Measurements from ENCODE around the gene ARV1. TPM values are rescaled to one million over a fixed set of nuclear protein-coding genes. Genes with fewer than 3 reads are reported as not detected.

The ARV1 gene
- polyA plus RNA-seq (2011; rRNA removed) (45.2 and 50.0 TPM in 2 replicates), polyA plus RNA-seq (2017; fragmentation: RNase III; extraction: RNeasy Plus Mini Kit Qiagen cat#74134 plus additional on column Dnase treatment) (31.2 to 34.0 TPM (median 32.0 TPM) in 3 replicates), polyA minus RNA-seq (2011; rRNA and poly(A)+ RNA removed) (8.6 and 10.4 TPM in 2 replicates)
- polyA plus RNA-seq (2012; cell fraction: cytosol; rRNA removed) = 24.8 and 25.4 TPM in 2 replicates
- 7.4 and 11.7 TPM in 2 replicates for polyA plus RNA-seq (2012; cell fraction: nucleus; rRNA removed)

- DNase-seq (ENCODE audit: low read depth in 1 of 2, low spot score in 1 of 2) (peak; percentile 98 to 99), ATAC-seq (peak; percentile 97 to 100), FAIRE-seq (no peak)
- TF ChIP-seq CTCF (IDR thresholded peaks at IDR 0.05) (peak; percentile 32; the same call in 1 of the 3 replicates), PBX3 (IDR thresholded peaks at IDR 0.05) (no peak), RAD21 (conservative IDR thresholded peaks at IDR 0.05 in 1 of 2, IDR thresholded peaks at IDR 0.05 in 1 of 2) (peak; percentile 34 to 39; a peak in 3 of 5 replicates), PHF8 (IDR thresholded peaks at IDR 0.05; ENCODE audit: borderline replicate concordance, low read depth) (peak; percentile 68; the same call in 1 of the 2 replicates), KDM5A (IDR thresholded peaks at IDR 0.05) (peak; percentile 66), E2F6 (IDR thresholded peaks at IDR 0.05; ENCODE audit: borderline replicate concordance, low read depth) (no peak; the same call in 1 of the 2 replicates), ZC3H11A (IDR thresholded peaks at IDR 0.05) (no peak), USF2 (IDR thresholded peaks at IDR 0.05) (peak; percentile 19; the same call in 1 of the 2 replicates), FOSB (CRISPR knock-in tag; IDR thresholded peaks at IDR 0.05) (no peak), ESRRA (IDR thresholded peaks at IDR 0.05; ENCODE audit: borderline replicate concordance, low read length) (no peak), ELK1 (IDR thresholded peaks at IDR 0.05; ENCODE audit: low read depth, low read length) (0 out of 2 replicates have a peak, but pooled peaks have one; percentile 47), POLR2A (IDR thresholded peaks at IDR 0.05; ENCODE audit: low read length) (peak; percentile 87), GATA3 (IDR thresholded peaks at IDR 0.05; ENCODE audit: borderline replicate concordance) (peak; percentile 28; the same call in 1 of the 2 replicates), SMC3 (IDR thresholded peaks at IDR 0.05) (peak; percentile 12; the same call in 1 of the 3 replicates), CHD4 (IDR thresholded peaks at IDR 0.05; ENCODE audit: borderline replicate concordance) (no peak), HES2 (IDR thresholded peaks at IDR 0.05) (no peak), CHD2 (IDR thresholded peaks at IDR 0.05; ENCODE audit: low read length, partially characterized antibody) (no peak), EP300 (IDR thresholded peaks at IDR 0.05) (no peak), EHF (CRISPR knock-in tag; IDR thresholded peaks at IDR 0.05) (no peak), MAX (IDR thresholded peaks at IDR 0.05) (peak; percentile 86), HMGXB4 (CRISPR knock-in tag; IDR thresholded peaks at IDR 0.05; ENCODE audit: borderline replicate concordance) (no peak), JUN (IDR thresholded peaks at IDR 0.05) (peak; percentile 72 to 92; a peak in 3 of 5 replicates), BCL3 (IDR thresholded peaks at IDR 0.05) (peak; percentile 88), MYC (IDR thresholded peaks at IDR 0.05; ENCODE audit: borderline replicate concordance, low read length) (peak; percentile 75; the same call in 1 of the 2 replicates)
- peaks cover 19% of the 10 kb centered on the region for H3K4me1 ChIP-seq
- ChIA-PET CTCF (interaction anchor here (0.5 to 2.7 kb wide), 15 partner anchors 10 to 437 kb away, joined by 3 to 14 read pairs (median 3); no protein-coding TSS in a partner anchor), POLR2A (interaction anchor here (1.0 to 1.2 kb wide), 2 partner anchors 9 to 110 kb away, joined by 3 to 5 read pairs; partner anchors contain the start of gene C1orf198)
- H3K4me3 ChIP-seq = peak within 1 kb of the TSS; percentile 77
- H3K27ac ChIP-seq = peak within 1 kb of the TSS; percentile 88 to 98
- peak within 1 kb of the TSS; percentile 95 for H3K4me2 ChIP-seq
- no peaks in the 10 kb centered on the region for H3K9me3 ChIP-seq
- WGBS (ENCODE audit: missing lambda C conversion rate) = 1% methylated on average over 39 of the region's 79 CpGs
These were observed at the start of gene ARV1, which contains the start of gene TTC13 for GRCh38 chr1:230978491-230979388. Gene ARV1, plus strand, starts transcription at chr1:230979094. Its CDS starts 12 bp downstream, at chr1:230979106. Gene TTC13, minus strand, starts transcription at chr1:230978861. Its CDS starts 31 bp downstream, at chr1:230978830.

All from A549 (cell line).